Psoas muscle (tissue), 8 donors: Measurements from ENCODE around the gene SOS1. TPM values are rescaled to one million over a fixed set of nuclear protein-coding genes. Genes with fewer than 3 reads are reported as not detected.

Experiments used
- ATAC-seq, 4 donors: fragments of 200-7000 bp; cut with Tn5 transposase; one replicate each; pipeline ENCODE4 v1.9.1; 2020; ENCODE audit warnings: moderate library complexity in 3 of 4, mild to moderate bottlenecking in 2 of 4
- DNase-seq, 2 donors: peaks; one replicate each; pipeline ENCODE4 v3.0.0-alpha.2; 2020
- H3K27ac ChIP-seq: fragments of 200-600 bp; one replicate; pipeline ENCODE4 v1.8.0; 2022
- H3K27me3 ChIP-seq, 3 donors: fragments of 200-600 bp in 1 of 3; one replicate each; pipeline versions ENCODE4 v1.6.1 to v1.8.0; 2013 to 2022; ENCODE audit warnings: low read length in 2 of 3, mild to moderate bottlenecking in 2 of 3, moderate library complexity in 1 of 3; ENCODE audit not compliant: insufficient read depth in 3 of 3
- H3K36me3 ChIP-seq, 2 donors: fragments of 200-600 bp in 1 of 2; one replicate each; pipeline versions ENCODE4 v1.6.1 to v1.8.0; 2013 to 2022; ENCODE audit warnings: low read depth in 1 of 2, mild to moderate bottlenecking in 1 of 2, moderate library complexity in 1 of 2; ENCODE audit not compliant: insufficient read depth in 1 of 2
- H3K4me1 ChIP-seq: fragments of 200-600 bp; one replicate; pipeline ENCODE4 v1.8.0; 2022
- H3K4me3 ChIP-seq: fragments of 200-600 bp; one replicate; pipeline ENCODE4 v1.8.0; 2022; ENCODE audit warnings: mild to moderate bottlenecking
- H3K9me3 ChIP-seq: fragments of 200-600 bp; one replicate; pipeline ENCODE4 v1.8.0; 2022
- WGBS, 3 donors: extraction: QIAGEN DNeasy Blood & Tissue Kit; methylation state at CpG; one replicate each; pipeline versions ENCODE4 v1.1.6 to v1.1.7; 2013; 5-methylcytosine and 5-hydroxymethylcytosine counted together
- intact Hi-C, 2 donors: fragments of 100-400 bp; cut with DNase I; formaldehyde crosslinking; loops; one replicate each; pipeline versions ENCODE4 v1.11.0 to v1.14.2; 2022
- polyA plus RNA-seq, 3 donors: library from polyadenylated mRNA; stranded (reverse); fragments of 200-250 nt; gene quantifications; one replicate each; pipeline ENCODE4 v1.2.3, GENCODE V29; 2013
- total RNA-seq, 4 donors: library from RNA; stranded (reverse); fragmentation: NEBNext Ultra II Directional in 2 of 4; extraction: Animal tissue kit (Norgen Biotek cat#: 25700) in 2 of 4; gene quantifications; one replicate each; pipeline versions ENCODE4 v1.2.1 to v1.2.4, GENCODE V29; 2021 to 2023
- TF ChIP-seq, protein P1 (sequence below): fragments of 200-600 bp; IDR thresholded peaks from one replicate; pipeline ENCODE4 v1.8.0; 2022; ENCODE audit warnings: antibody characterized with exemption
- donor health status: healthy with polysubstance abuse.
- donor health status: DM: no; HTN: no; CAD: no; lungs with moderate emphysema.
- donor health status: Bipolar disorder and iron deficiency.
- donor health status: healthy.
- donor health status: DM: yes; HTN: yes; CAD: no.
- donor health status: DM: no; HTN: no; CAD: no.
- donor health status: DM: no; HTN: no; CAD: no.
- donor health status: DM: yes; HTN: yes; CAD: no.

The SOS1 gene
- total and polyA plus RNA-seq, 7 donors = 4.9 to 35.7 (median 25.4) TPM

DNA sequence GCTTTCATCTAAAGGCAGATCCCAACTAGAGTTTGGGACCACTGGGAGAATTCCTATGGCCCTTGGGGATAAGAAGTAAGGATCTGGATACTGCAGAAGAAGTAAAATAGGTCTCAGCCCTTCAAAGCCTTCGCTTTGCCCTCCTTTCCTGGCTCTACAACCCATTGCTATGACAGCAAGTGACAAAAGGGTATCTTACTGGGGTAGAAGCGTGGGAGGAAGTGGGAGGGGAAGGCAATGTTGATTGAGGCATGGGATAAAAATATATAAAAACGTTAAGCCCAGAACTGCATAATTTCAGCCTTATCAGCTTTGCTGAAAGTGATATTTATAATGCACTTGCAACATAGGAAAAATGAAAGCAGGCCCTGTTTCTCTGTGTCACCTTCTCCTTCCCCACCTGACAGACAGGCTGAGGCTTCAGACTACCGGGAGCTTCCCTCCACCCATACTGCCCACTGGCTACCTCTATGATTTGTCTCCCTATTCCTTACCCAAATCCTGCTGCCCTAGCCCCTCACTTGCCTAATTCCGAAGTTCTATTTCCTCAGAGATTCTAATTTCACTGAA, 14.9 kb upstream of the SOS1 start:
- 81 to 93% (median 84%) methylated on average over 5 of the region's 5 CpGs for WGBS, 3 donors
- intact Hi-C loops = no loop called here
- peaks cover 8% of the 10 kb centered on the region for H3K4me1 ChIP-seq
- H3K36me3 ChIP-seq = no peaks in the 10 kb centered on the region
- no peaks in the 10 kb centered on the region for H3K27me3 ChIP-seq
- ATAC-seq = no peak
- no peak overlapping the region for H3K27ac ChIP-seq
- no peak overlapping the region for H3K4me3 ChIP-seq
- H3K9me3 ChIP-seq = no peaks in the 10 kb centered on the region
- DNase-seq = no peak
- TF ChIP-seq, protein P1, sequence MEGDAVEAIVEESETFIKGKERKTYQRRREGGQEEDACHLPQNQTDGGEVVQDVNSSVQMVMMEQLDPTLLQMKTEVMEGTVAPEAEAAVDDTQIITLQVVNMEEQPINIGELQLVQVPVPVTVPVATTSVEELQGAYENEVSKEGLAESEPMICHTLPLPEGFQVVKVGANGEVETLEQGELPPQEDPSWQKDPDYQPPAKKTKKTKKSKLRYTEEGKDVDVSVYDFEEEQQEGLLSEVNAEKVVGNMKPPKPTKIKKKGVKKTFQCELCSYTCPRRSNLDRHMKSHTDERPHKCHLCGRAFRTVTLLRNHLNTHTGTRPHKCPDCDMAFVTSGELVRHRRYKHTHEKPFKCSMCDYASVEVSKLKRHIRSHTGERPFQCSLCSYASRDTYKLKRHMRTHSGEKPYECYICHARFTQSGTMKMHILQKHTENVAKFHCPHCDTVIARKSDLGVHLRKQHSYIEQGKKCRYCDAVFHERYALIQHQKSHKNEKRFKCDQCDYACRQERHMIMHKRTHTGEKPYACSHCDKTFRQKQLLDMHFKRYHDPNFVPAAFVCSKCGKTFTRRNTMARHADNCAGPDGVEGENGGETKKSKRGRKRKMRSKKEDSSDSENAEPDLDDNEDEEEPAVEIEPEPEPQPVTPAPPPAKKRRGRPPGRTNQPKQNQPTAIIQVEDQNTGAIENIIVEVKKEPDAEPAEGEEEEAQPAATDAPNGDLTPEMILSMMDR = no peak

DNA sequence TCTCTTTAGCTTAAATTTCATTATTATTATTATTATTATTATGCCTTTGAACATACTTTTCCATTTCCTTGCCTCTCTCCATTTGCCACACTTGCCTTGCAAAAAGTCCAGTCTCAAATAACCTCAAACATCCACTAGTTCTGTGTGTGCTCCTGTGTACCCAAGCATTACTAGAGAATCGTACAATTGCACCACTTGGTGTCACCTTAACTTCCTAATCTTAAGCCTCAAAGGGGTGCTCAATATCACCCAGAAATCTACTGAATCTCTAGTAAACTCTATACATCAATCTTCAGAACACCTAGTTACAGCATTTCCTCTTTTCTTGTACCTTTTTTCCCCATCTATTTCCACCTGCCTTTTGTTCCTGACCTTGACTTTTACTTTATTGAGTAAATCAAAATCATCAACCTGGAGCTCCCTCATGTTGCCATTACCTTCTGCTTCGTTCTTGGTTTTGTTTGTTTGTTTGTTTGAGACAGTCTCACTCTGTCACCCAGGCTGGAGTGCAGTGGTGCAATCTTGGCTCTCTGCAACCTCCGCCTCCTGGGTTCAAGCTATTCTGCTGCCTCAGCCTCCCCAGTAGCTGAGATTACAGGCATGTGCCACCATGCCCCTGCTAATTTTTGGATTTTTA, 12.5 kb upstream of the SOS1 start:
- Histone ChIP-seq H3K36me3 (no peaks in the 10 kb centered on the region), H3K9me3 (no peaks in the 10 kb centered on the region), H3K27me3 (no peaks in the 10 kb centered on the region), H3K27ac (no peak overlapping the region), H3K4me1 (no peaks in the 10 kb centered on the region), H3K4me3 (no peak overlapping the region)
- WGBS, 3 donors = 82 to 88% (median 88%) methylated on average over 3 of the region's 3 CpGs
- DNase-seq (no peak), ATAC-seq (no peak)
- TF ChIP-seq, protein P1 = no peak
- intact Hi-C loops = no loop called here

DNA sequence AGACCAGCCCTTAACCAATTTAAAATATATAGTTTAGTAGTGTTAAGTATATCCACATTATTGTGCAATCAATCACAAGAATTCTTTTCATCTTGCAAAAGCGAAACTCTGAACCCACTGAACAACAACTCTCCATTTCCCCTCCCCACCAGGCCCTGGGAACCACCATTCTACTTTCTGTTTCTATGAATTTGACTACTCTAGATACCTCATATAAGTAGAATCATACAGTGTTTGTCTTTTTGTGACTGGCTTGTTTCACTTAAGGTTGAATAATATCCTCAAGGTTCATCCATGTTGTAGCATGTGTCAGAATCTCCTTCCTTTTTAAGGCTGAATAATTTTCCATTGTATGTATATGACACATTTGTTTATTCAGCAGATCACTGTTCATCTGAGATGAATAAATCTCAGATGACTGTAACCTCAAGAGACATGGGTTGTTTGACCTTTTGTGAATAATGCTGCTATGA, 8.1 kb upstream of the SOS1 start:
- no peak overlapping the region for H3K4me3 ChIP-seq
- intact Hi-C loops = no loop called here

DNA sequence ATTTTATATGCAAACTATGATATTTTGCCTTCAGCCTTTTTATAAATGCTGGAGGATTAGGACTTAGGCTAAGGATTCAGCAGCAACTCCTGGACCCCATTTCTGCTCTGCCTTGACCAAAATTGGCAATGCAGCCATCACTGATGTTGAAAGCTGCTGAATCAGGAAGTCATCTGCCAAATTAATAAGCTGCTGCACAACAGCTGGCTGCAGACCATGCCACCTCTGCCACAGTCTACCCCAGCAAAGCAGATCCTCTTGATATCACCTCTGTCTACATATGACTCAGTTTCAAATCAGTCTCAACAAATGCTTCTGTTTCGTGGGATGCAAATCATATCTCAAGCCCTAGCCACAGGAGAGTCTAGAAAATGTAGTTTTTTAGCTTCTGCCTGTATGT, 7.1 kb upstream of the SOS1 start:
- Histone ChIP-seq H3K27me3 (no peaks in the 10 kb centered on the region), H3K4me3 (no peak overlapping the region), H3K27ac (no peak overlapping the region), H3K9me3 (no peaks in the 10 kb centered on the region), H3K36me3 (no peaks in the 10 kb centered on the region), H3K4me1 (peaks cover 14% of the 10 kb centered on the region)
- 58 to 72% (median 62%) methylated on average over 1 of the region's 1 CpG for WGBS, 3 donors
- no peak for ATAC-seq
- TF ChIP-seq, protein P1 = no peak
- intact Hi-C loops = no loop called here
- no peak for DNase-seq

More for the DNA sequence above, 8.1 kb upstream of the SOS1 start:
- no peaks in the 10 kb centered on the region for H3K27me3 ChIP-seq
- ATAC-seq (no peak), DNase-seq (no peak)
- no peaks in the 10 kb centered on the region for H3K9me3 ChIP-seq
- TF ChIP-seq, protein P1 = no peak
- H3K27ac ChIP-seq = no peak overlapping the region
- H3K36me3 ChIP-seq = no peaks in the 10 kb centered on the region
- peaks cover 5% of the 10 kb centered on the region for H3K4me1 ChIP-seq
- WGBS, 3 donors = 89 to 93% (median 90%) methylated on average over 1 of the region's 1 CpG

DNA sequence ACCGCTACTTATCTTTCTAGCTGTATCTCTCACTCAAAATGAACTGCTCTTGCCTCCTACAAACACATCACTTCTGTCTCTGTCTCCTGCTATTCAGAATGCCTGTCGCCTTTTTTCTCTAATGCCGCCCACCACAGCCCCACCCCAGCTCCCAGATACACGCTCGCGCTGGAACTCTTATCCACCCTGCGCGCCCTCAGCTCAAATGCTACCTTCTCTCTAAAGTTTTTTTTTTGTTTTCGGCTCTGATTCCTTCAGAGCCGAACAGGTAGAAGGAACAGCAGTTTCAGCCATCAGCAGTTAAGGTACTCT, 3.9 kb upstream of the SOS1 start:
- WGBS, 3 donors = 0 to 1% (median 0%) methylated on average over 10 of the region's 10 CpGs

More for the DNA sequence above, 3.9 kb upstream of the SOS1 start:
- no peaks in the 10 kb centered on the region for H3K36me3 ChIP-seq
- peak overlapping the region; percentile 92 for H3K4me3 ChIP-seq
- H3K4me1 ChIP-seq = peaks cover 24% of the 10 kb centered on the region
- ATAC-seq (no peak), DNase-seq (no peak)
- H3K27ac ChIP-seq = peak overlapping the region; percentile 94
- H3K27me3 ChIP-seq = no peaks in the 10 kb centered on the region
- TF ChIP-seq, protein P1 = no peak
- intact Hi-C loops = no loop called here
- H3K9me3 ChIP-seq = no peaks in the 10 kb centered on the region
